ENCODE results near the gene RNF112.
A peak's percentile ranks its signal among the peaks of the same experiment; 100 is the strongest.
"Not testable (repeated sequence)": the region's sequence is repeated elsewhere in the genome, so short reads cannot be mapped to it uniquely, and the experiment has no call there.

Gene RNF112

DNA sequence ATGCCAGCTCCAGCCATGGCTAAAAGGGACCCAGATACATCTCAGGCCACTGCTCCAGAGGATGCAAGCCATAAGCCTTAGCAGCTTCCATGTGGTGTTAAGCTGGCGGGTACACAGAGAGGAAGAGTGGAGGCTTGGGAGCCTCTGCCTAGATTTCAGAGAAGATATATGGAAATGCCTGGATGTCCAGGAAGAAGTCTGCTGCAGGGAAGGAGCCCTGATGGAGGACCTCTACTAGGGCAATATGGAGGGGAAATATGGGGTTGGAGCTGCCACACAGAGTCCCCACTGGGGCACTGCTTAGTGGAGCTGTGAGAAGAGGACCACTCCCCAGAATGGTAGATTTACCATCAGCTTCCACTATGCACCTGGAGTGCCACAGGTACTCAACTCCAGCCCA lies 32.1 kb downstream of the RNF112 start:
- DNase-seq (ENCODE audit: insufficient read length, low spot score) (no peak), FAIRE-seq (no peak)

DNA sequence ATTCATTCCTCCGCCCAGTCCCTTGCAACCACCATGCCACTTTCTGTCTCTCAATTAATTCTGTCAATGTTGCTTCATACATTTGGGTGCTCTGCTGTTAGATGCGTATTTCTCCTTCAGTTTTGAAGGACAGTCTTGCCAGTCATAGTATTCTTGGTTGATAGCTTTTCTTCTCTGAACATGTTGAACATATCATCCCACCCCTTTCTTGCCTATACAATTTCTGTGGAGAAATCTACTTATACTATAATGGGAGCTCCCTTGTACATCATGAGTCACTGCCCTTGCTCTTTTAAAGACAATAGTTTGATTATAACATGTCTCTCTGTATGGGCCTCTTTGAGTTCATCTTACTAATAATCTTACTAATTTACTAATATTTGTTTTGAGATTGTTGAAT lies 34.1 kb downstream of the RNF112 start:
- DNase-seq (ENCODE audit: insufficient read length, low spot score) (no peak), FAIRE-seq (no peak)

DNA sequence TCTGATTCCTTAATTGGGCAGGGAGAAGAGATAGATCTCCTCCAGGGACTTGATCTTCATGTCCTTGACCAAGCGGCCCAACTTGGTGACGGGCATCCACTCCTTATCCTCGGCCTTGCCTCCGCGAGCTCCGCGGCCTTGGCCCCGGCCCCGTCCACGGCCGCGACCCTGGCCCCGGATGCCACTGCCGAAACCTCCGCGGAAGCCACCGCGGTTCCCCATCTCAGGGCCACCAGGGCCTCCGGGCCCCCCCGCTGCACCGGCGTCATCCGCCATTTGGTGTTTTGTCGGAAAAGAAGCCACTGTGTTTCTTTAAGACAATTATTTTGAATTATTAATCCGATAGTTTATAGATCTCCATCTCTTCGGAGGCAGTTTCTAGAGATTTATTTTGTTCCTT lies 35.5 kb downstream of the RNF112 start:
- not testable (repeated sequence) for DNase-seq (ENCODE audit: insufficient read length, low spot score); FAIRE-seq

DNA sequence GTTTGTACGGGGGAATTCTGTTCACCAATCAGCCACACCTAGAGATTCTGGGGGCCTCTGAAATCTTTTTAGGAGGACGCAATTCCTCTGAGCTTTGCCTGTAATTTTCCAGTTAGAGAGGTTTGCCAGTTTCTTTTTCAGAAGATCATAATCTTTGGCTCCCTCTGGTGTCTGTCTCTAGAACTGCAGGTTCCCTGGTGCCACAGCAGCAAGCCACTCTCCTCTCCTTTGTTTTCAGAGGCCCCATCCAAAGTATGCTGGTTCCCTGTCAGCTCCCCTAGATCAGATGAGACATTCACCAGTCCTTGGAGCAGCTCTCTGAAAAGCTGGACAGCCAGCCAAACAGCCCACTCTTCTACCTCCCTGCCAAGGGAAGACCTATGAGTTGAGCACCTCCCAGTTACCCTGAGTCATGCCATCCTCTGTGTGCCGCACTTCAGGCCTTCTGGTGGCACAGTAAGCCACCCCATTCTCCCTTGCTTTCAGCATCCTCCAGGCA lies 36.1 kb downstream of the RNF112 start:
- peak; percentile 82 for FAIRE-seq

GRCh38 chr17:19448341-19449268 lies 37.6 kb downstream of the RNF112 start:
- no peak for DNase-seq (ENCODE audit: insufficient read length, low spot score)
- no peak for FAIRE-seq

More for the DNA sequence above, 36.1 kb downstream of the RNF112 start:
- DNase-seq (ENCODE audit: insufficient read length, low spot score): peak; percentile 85

GRCh38 chr17:19449656-19450055 lies 38.6 kb downstream of the RNF112 start:
- no peak for FAIRE-seq
- no peak for DNase-seq (ENCODE audit: insufficient read length, low spot score)

DNA sequence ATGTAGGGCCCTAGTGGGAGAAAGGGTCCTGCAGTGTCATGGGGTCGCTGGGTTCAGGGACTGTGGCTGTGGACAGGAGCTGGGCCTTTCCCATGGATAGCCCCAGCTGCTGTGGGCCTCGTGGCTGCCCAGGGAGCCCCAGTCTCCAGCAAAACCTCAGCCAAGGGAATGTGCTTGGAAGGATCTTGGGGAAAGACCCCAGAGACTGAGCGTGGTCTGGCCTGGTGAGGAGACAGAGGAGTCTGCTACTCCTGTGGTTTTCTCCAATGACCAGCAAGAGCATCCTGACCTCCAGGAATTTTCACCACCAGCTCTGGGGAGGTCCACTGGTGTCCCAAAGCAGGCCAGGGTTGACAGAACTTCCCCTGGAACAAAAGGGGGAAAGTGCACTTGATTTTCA lies 42.3 kb downstream of the RNF112 start:
- FAIRE-seq: no peak

GRCh38 chr17:19454074-19454473 lies 43.0 kb downstream of the RNF112 start:
- FAIRE-seq (no peak), DNase-seq (ENCODE audit: insufficient read length, low spot score) (no peak)

More for the DNA sequence above, 42.3 kb downstream of the RNF112 start:
- DNase-seq (ENCODE audit: insufficient read length, low spot score): no peak

- DNase-seq (ENCODE audit: insufficient read length, low spot score) (no peak), FAIRE-seq (no peak)
Measured at GRCh38 chr17:19456016-19456927, 45.2 kb downstream of the RNF112 start.

DNA sequence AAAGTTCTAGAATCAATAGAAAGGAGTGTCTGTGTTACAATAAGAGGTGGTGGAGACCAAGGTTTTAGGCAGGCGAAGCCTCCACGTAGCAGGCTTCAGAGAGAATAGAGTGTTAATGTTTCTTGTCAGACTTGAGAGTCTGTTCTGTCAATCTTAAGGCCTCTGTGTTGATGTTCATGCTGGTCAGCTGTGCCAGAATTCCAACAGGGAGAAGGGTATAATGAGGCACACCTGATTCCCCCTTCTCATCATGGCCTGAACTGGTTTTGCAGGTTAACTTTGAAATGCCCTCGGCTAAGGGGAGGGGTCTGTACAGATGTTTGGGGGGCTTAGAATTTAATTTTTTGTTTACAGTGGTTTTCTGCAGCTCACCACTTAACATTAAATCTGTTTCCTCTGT lies 46.0 kb downstream of the RNF112 start:
- no peak for DNase-seq (ENCODE audit: insufficient read length, low spot score)

GRCh38 chr17:19457830-19458271 lies 46.8 kb downstream of the RNF112 start:
- FAIRE-seq: no peak

More for the DNA sequence above, 46.0 kb downstream of the RNF112 start:
- FAIRE-seq: no peak

GRCh38 chr17:19458481-19458880 lies 47.4 kb downstream of the RNF112 start:
- FAIRE-seq: not testable (repeated sequence)

More at GRCh38 chr17:19457830-19458271, 46.8 kb downstream of the RNF112 start:
- no peak for DNase-seq (ENCODE audit: insufficient read length, low spot score)

GRCh38 chr17:19459018-19459655 lies 48.1 kb downstream of the RNF112 start:
- DNase-seq (ENCODE audit: insufficient read length, low spot score); FAIRE-seq: not testable (repeated sequence)

More at GRCh38 chr17:19458481-19458880, 47.4 kb downstream of the RNF112 start:
- not testable (repeated sequence) for DNase-seq (ENCODE audit: insufficient read length, low spot score)

DNA sequence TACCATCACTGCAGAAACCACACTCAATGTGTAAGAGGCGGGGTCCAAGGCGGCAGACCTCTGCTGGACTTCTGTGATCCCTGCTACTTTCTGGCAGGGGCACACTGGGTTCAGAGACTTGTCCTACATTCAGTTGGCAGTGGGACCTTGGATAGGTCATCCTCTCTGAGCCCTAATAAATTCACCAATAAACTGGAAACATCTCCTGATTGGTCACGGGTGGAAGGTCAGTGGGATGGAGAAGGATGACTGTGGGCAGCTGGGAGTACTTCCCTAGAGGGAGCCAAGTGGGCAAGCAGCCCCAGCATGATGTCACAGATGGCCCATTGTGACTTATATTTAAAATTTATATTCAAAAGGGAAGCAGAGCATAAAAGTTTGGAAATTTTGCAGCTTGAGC lies 49.7 kb downstream of the RNF112 start:
- no peak for DNase-seq (ENCODE audit: insufficient read length, low spot score)
- no peak for FAIRE-seq

DNA sequence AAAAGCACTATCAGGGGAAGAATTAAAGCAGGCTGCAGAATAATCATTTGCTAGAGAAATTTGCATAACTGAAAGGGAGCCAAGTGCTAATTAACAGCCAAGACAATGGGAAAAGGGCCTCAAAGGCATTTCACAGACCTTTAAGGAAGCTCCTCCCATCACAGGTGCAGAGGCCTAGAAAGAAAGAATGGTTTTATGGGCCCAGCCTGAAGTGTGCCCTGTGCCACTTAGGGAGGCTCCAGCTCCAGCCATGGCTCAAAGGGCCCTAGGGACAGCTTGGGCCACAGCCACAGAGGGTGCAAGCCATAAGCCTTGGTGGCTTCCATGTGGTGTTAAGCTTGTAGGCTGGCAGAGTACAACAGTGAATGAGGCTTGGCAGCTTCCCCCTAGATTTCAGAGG lies 50.1 kb downstream of the RNF112 start:
- no peak for DNase-seq (ENCODE audit: insufficient read length, low spot score)
- FAIRE-seq: peak; percentile 26

GRCh38 chr17:19461681-19462080 lies 50.6 kb downstream of the RNF112 start:
- no peak for FAIRE-seq
- no peak for DNase-seq (ENCODE audit: insufficient read length, low spot score)

DNA sequence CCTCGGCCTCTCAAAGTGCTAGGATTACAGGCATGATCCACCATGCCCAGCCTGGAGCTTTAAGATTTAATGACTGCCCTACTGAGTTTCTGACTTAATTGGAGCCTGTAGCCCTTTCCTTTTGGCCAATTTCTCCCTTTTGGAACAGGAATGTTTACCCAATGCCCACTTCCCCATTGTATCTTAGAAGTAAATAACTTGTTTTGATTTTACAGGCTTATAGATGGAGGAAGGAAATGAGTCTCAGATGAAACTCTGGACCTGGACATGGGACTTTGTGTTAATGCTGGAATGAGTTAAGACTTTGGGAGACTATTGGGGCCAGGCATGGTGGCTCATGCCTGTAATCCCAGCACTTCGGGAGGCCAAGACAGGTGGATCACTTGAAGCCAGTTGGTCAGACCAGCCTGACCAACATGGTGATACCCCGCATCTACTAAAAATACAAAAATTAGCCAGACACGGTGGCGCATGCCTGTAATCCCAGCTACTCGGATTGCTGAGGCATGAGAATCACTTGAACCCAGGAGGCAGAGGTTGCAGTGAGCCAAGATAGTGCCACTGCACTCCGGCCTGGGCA lies 51.5 kb downstream of the RNF112 start:
- DNase-seq (ENCODE audit: insufficient read length, low spot score); FAIRE-seq: not testable (repeated sequence)

DNA sequence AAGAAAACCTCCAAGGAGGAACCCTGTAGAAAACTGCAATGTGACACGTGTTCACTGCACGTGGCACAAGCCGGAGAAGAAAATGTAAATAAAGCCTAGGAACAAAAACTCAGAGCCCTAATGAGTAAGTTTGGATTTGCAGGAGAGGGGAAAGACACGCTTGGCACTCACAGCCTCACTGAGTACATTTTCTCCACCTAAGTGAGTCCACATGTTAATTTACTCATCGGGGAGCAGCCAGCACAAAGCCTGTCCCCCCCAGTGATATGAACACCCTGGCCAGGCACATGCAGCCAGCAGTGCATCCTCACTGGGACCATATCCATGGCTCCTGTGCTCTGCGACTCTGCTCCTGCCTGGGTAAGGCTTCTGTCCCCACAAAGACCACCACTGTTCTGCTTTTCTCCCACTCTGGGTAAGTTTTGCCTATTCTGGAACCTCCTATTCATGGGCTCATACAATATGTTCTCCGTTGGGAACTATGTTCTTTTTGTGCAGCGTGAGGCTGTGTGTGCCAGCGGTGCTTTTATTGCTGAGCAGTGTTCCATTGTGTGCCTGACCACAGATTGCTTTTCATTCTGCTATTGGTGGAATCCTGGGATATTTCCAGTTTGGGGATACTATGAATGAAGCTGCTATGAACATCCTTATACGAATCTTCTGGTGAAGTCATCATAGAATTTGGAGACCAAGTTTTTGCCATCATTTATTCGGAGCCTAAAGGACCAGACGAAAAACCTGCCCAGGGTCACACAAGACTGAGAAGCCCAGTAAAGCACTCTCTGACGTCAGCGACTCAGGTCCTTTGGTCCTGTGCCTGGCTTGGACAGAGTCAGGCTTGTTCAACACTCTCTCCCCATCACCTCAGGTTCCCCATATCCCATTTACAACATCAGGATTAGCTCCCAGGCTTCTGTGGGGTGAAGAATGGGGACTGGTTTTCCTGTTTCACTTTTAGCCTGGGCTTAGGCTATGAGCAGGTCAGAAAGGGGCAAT lies 53.3 kb downstream of the RNF112 start:
- DNase-seq (ENCODE audit: insufficient read length, low spot score): no peak
- FAIRE-seq: no peak
